Gastroesophageal sphincter (tissue), 4 donors: Measurements from ENCODE around the gene GAST. TPM values are rescaled to one million over a fixed set of nuclear protein-coding genes. Genes with fewer than 3 reads are reported as not detected.

ENCODE experiments used
- ATAC-seq: fragments of 150-250 bp; one replicate; pipeline ENCODE4 v1.9.1; 2016; ENCODE audit warnings: mild to moderate bottlenecking, moderate library complexity
- H3K27ac ChIP-seq, 4 donors: fragments of 200-600 bp; sonication (generic) in 3 of 4; 1 replicate in 3 of 4; 2 replicates in 1 of 4; pipeline ENCODE4 v1.5.1; 2016 to 2019
- H3K27me3 ChIP-seq: fragments of 200-600 bp; sonication (generic); one replicate; pipeline ENCODE4 v1.5.1; 2019
- H3K36me3 ChIP-seq, 2 donors: fragments of 200-600 bp; sonication (generic); one replicate each; pipeline ENCODE4 v1.5.1; 2019; ENCODE audit warnings: control low read depth in 1 of 2
- H3K4me1 ChIP-seq, 3 donors: fragments of 200-600 bp; sonication (generic); 1 replicate in 2 of 3; 2 replicates in 1 of 3; pipeline ENCODE4 v1.5.1; 2016 to 2019; ENCODE audit warnings: control low read depth in 2 of 3
- H3K4me3 ChIP-seq, 2 donors: fragments of 200-600 bp; sonication (generic); one replicate each; pipeline ENCODE4 v1.5.1; 2019; ENCODE audit warnings: mild to moderate bottlenecking in 1 of 2, moderate library complexity in 1 of 2
- H3K9me3 ChIP-seq, 3 donors: fragments of 200-600 bp; sonication (generic); one replicate each; pipeline ENCODE4 v1.5.1; 2017 to 2019; ENCODE audit warnings: control low read depth in 2 of 3
- CTCF ChIP-seq, 4 experiments: fragments of 200-600 bp in 2 of 4; fragments of 450-650 bp in 2 of 4; sonication (generic) in 1 of 4; IDR thresholded peaks; one replicate each; pipeline ENCODE4 v1.5.1; 2017 to 2019; ENCODE audit warnings: antibody characterized with exemption in 4 of 4, mild to moderate bottlenecking in 2 of 4, moderate library complexity in 2 of 4
- EP300 ChIP-seq: sonication (generic); formaldehyde crosslinking; IDR thresholded peaks from one replicate; pipeline ENCODE4 v1.6.1; 2017; ENCODE audit warnings: antibody characterized with exemption, mild to moderate bottlenecking
- POLR2A ChIP-seq, 2 donors: fragments of 450-650 bp; IDR thresholded peaks; one replicate each; pipeline ENCODE4 v1.6.1; 2017; ENCODE audit warnings: antibody characterized with exemption in 2 of 2, mild to moderate bottlenecking in 2 of 2, moderate library complexity in 1 of 2
- POLR2AphosphoS5 ChIP-seq: sonication (generic); formaldehyde crosslinking; IDR thresholded peaks from one replicate; pipeline ENCODE4 v1.6.1; 2017; ENCODE audit warnings: antibody characterized with exemption
- WGBS, 2 donors: methylation state at CpG; one replicate each; pipeline ENCODE4 v1.1.5; 2018; ENCODE audit warnings: low coverage in 1 of 2; 5-methylcytosine and 5-hydroxymethylcytosine counted together
- total RNA-seq, 4 donors: library from RNA; depleted of rRNA; stranded (reverse); fragments of >200 nt; gene quantifications; one replicate each; pipeline ENCODE4 v1.1.0, GENCODE V29; 2016

GAST gene
- total RNA-seq, 4 donors from 2014 or later, result not detected

- no peaks in the 10 kb centered on the region for H3K9me3 ChIP-seq
- peak overlapping the region; percentile 17 to 56 for H3K4me3 ChIP-seq
- WGBS, 2 donors, result no CpG with 5 or more reads among the region's 39 CpGs
- H3K27me3 ChIP-seq, result no peaks in the 10 kb centered on the region
- H3K4me1 ChIP-seq, result peaks cover 0 to 27% (median 11%) of the 10 kb centered on the region in 3 donors
- peak overlapping the region; percentile 49 to 89 (median 85) for H3K27ac ChIP-seq
- no peaks in the 10 kb centered on the region for H3K36me3 ChIP-seq
- peak; percentile 36 to 46 for TF ChIP-seq POLR2A (IDR thresholded peaks at IDR 0.05)
- peak; percentile 94 to 96 (median 94) for TF ChIP-seq CTCF (IDR thresholded peaks at IDR 0.05)
- TF ChIP-seq EP300, result no peak
- peak; percentile 49 for TF ChIP-seq POLR2AphosphoS5
- peak; percentile 93 for ATAC-seq
Observed at GRCh38 chr17:41665566-41666236, 46.4 kb upstream of the GAST start.

- Histone ChIP-seq H3K4me1 (peaks cover 0 to 27% (median 11%) of the 10 kb centered on the region in 3 donors), H3K27ac (peak overlapping the region; percentile 49 to 89 (median 85)), H3K9me3 (no peaks in the 10 kb centered on the region), H3K36me3 (no peaks in the 10 kb centered on the region), H3K4me3 (peak overlapping the region; percentile 33 to 56), H3K27me3 (no peaks in the 10 kb centered on the region)
- TF ChIP-seq CTCF (IDR thresholded peaks at IDR 0.05) (peak in 2 of 4 experiments; percentile 1 to 20), POLR2AphosphoS5 (no peak)
- peak; percentile 27 for ATAC-seq
- WGBS, 2 donors, result 3% methylated on average over 4 of the region's 11 CpGs; no CpG with 5 or more reads in 1 of the 2 donors
Observed at GRCh38 chr17:41666237-41666641, 45.9 kb upstream of the GAST start.

- 0% methylated on average over 5 of the region's 23 CpGs; no CpG with 5 or more reads in 1 of the 2 donors for WGBS, 2 donors
- TF ChIP-seq CTCF (IDR thresholded peaks at IDR 0.05) (peak; percentile 85 to 97 (median 92)), POLR2AphosphoS5 (no peak)
- peak; percentile 79 for ATAC-seq
Observed at GRCh38 chr17:41666708-41667279, 45.3 kb upstream of the GAST start.

GRCh38 chr17:41667280-41668041, 44.7 kb upstream of the GAST start:
- Histone ChIP-seq H3K36me3 (no peaks in the 10 kb centered on the region), H3K4me3 (peak overlapping the region in 1 of 2 donors; percentile 56), H3K4me1 (peaks cover 0 to 27% (median 11%) of the 10 kb centered on the region in 3 donors), H3K9me3 (no peaks in the 10 kb centered on the region), H3K27ac (peak overlapping the region in 3 of 4 donors; percentile 82 to 89 (median 88)), H3K27me3 (no peaks in the 10 kb centered on the region)
- TF ChIP-seq POLR2A (IDR thresholded peaks at IDR 0.05) (no peak), POLR2AphosphoS5 (no peak), CTCF (IDR thresholded peaks at IDR 0.05) (no peak), EP300 (no peak)
- WGBS, 2 donors, result 47 to 69% methylated on average over 6 to 17 of the region's 23 CpGs
- no peak for ATAC-seq

More at GRCh38 chr17:41666708-41667279, 45.3 kb upstream of the GAST start:
- Histone ChIP-seq H3K27me3 (no peaks in the 10 kb centered on the region), H3K36me3 (no peaks in the 10 kb centered on the region), H3K4me3 (peak overlapping the region; percentile 33 to 56), H3K9me3 (no peaks in the 10 kb centered on the region), H3K4me1 (peaks cover 0 to 27% (median 11%) of the 10 kb centered on the region in 3 donors), H3K27ac (peak overlapping the region; percentile 49 to 89 (median 85))
